ENCODE measurements around the gene ADA.

The ADA gene

DNA sequence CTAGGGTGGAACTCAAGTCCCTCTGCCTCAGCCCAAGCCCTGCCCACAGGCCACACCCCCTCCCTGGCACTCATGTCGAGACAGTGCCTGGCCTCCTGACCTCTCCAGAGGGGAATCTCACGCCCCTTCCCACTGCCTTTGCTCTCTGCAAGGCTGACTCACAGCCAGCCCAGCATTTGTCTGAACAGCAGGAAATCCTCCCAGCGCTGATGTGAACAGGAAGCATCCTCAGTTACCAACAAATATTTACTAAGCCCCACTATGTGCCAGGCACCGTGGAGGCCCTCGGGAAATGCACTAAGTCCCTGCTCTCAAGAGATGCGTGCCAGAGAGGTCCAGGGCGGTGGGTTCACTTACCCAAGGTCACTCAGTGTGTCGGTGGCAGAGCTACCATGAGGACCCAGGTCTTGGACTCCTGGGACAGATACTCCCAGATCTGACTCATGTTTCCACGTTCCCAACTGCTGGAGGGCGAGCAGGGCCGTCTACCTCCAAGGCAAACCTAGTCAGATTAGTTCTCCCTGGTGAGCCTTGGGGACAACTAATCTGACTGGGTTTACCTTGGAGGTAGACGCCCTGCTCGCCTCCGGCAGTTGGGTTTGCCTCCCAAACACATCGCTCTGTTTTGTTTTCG, 7.8 kb downstream of the ADA start:
- DNase-seq: peak; percentile 47

DNA sequence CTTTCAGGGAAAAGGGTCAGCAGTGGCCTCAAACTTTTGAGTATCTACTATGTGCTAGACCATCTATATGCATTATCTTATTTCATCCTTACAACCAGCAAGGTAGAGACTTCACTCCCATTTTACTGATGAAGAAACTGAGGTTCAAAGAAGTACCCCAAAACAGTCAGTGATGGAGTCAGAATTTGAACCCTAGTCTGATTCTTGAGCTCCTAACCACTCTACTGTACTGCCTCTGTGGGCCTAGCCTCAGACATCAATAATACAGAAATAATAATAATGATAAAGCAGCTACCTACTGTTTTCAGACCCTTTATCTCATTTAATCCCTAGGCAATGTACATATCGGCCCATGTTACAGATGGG, 8.4 kb downstream of the ADA start:
- DNase-seq: no peak

DNA sequence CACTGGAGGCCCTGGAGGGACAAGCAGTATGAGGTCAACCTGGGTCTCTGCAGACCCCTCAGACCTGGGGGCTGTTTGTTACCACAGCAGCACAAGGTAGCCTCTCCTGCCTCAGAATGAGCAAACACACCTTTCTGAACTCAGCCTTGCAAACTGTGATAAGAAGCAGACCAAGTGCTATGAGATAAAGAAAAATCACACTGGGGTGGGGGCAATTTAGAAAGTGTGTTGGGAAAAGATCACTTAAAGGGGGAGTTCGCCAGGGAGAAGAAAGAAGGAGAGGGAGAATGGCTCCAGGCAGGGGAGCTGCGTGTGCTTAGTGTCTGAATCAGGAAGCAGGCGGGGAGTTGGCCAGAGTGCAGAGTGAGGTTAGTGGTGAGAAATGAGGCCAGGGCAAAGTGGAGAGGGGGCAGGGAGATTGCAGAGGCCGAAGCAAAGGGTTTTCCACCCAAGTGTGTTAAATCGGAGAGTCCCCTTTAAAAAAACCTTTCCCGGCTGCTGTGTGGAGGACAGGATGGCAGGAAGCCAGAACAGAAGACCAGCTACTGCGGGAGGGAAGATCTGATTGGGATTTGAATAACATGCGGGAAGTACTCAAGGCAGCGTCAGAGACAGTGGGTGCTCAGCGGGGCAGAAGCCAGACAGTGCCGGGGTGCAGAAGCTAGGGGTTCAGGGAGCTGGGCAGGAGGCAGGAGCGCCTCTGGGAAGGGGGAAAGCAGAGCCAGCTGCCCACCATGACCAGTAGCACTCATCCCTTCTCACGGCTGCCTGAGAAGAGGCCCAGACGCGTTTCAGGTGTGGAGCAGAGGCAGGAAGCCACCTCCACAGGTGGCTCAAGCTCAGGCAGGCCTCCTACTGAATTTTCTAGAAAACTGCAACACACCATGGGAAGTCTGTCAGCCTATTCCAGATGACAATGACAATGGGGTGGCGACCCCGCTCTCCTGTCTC, 9.0 kb downstream of the ADA start:
- DNase-seq: peak; percentile 4

DNA sequence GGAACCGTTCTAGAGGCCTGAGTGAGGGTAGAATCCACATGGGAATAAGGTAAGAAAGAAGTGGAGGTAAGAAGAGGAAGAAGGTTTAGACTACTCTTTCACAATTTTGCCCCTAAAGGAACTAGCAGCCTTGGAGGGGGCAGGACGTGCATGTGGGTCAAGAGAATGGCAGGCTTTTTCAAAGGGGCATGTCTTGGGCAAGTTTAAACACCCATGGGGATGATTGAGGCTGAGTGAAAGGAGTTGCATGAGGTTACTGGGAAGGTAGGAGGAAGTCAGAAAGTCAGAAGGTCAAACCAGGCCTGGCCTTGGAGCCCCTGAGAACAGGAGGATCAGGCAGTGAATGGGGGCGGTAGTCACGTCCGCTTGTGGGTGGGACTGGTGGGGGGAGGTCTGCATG, 10.2 kb downstream of the ADA start:
- DNase-seq: no peak

DNA sequence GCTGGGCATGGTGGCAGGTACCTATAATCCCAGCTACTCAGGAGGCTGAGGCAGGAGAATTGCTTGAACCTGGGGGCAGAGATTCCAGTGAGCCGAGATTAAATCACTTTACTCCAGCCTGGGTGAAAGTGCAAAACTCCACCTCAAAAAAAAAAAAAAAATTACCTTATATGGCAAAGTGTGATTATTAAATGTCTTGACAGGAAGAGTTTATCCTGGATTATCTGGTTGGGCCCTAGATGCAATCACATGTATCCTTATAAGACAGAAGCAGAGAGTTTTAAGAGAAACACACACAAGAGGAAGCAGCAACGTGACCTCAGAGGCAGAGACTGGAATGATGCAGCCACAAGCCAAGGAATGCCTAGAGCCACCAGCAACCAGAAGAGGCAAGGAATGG, 11.0 kb downstream of the ADA start:
- DNase-seq: no peak

DNA sequence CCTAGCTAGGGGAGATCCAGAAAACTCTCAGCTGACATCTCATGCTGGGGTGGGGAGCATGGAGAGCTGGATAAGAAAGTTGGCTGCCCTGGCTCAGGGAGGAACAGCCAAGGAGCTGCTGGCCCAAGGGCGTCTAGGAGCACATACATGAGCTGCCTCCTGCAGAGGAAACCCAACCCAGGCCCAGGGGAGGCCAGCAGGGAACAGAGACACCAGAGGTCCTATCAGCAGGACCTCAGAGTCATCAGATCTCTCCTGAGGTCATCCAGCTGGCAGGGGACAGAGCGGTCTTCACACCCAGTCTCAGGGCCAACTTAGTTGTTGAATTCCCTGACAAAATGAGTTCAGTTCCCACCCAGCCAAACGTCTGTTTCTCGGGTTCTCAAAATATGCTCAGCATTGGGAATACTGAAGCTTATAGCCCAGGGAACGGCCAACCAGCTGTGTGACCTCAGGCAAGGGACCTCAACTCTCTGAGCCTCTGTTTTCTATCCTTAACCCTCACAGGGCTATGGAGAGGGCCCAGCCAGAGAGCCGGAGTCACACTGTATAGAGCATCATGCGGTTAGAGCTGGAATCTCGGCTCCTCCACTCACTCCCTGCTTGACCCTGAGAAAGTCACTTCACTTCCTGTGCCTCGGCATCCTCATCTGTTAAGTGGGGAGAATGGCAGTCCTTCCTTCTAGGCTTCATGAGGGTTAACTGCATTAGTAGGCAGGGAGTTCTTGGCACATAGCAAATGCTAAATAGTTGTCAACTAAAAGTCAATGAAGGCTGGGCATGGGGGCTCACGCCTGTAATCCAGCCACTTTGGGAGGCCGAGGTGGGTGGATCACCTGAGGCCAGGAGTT, 13.8 kb downstream of the ADA start:
- DNase-seq: no peak

DNA sequence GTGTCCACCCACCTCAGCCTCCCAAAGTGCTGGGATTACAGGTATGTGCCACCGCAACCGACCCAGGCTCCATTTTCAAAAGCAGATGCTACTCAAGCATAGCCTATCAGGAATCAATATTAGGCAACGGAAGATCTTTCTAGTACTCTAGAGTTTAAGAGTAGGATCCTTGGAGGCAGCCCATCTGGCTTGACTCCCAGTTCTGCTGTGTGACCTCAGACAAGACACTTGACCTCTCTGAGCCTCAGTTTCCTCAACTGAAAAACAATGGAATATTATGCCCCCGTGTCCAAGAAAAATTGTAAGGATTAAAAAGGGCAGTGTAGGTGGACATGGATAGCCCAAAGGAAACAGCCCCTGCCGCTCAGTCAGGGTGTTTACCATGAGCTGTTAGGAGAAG, 14.5 kb downstream of the ADA start:
- no peak for DNase-seq

DNA sequence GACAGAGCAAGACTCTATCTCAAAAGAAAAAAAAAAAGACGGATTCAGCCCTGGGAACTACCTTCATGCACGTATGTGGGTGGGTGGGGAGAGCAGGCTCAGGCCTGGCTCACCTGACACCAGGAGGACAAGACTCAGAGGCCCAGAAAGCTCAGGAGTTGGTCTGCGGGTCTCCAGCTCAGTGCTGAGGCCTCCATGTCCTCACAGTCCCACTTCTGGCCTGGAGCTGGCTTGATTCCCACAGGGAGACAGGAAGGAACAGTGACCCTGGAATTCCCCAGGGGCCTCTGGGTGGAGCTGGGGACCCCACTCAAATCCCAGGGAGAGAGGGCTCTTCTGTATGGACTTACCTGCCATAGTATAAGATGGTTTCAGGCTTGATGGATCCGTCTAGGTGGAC, 15.6 kb downstream of the ADA start:
- no peak for DNase-seq

DNA sequence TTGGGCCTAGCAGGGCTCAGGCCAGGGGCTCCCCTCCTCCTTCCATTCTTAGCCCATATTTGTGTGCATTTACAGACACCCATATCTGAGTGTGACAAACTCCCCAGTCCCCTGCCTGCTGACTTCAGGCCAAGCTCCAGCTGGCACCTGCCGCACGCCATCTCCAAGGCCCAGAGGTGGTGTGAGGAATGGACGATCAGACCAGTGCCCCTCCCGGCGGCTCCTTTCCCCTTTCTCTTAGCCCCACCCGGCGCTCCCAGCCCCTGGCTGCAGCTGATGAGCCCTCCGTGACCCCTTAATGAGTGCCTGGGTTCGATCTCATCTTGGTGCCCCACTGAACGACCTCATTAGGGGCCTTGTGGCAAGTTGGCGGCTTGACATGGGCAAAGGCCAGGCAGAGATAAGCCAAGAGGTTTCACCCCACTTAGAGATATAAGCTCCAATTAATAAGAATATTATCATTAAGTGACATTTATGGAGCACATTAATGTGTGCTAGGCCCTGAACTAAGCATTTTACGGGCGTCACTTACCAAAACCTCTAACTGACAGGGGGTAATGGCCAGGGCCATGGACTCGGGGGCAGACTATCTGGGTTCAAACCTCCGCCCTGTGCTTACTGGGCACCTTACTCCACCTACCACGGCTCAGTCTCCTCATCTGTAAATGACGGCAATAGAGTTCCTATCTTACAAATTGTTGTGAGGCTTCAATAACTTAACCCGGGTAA, 17.5 kb downstream of the ADA start:
- DNase-seq: no peak

DNA sequence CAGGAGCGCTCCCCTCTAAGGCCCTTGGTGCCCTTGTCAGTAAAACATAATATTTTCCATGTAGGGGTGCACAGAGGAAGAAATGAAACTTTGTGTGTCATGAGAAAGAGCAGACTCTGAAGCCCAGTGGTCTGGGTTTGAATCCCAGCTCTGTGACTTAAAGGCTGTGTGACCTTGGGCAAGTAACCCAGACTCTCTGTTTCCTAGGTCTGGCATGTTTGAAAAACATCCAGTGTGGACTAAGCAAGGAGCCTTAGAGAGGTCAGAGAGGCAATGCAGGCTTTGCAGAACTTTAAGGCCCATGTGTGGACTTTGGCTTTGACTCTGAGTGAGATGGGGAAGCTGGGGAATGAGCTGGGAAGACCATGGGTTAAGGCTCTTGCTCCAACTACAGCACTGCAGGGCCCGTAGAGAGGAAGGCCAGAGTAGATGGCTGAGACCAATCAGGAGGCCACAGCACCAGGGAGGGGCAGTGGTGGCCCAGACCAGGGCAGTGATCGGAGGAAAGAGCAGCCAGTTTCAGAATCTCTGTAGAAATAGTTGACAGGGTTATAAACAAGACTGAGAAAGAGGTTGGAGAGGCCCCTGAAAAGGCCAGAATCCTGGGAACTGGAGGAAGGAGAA, 18.2 kb downstream of the ADA start:
- DNase-seq: no peak

DNA sequence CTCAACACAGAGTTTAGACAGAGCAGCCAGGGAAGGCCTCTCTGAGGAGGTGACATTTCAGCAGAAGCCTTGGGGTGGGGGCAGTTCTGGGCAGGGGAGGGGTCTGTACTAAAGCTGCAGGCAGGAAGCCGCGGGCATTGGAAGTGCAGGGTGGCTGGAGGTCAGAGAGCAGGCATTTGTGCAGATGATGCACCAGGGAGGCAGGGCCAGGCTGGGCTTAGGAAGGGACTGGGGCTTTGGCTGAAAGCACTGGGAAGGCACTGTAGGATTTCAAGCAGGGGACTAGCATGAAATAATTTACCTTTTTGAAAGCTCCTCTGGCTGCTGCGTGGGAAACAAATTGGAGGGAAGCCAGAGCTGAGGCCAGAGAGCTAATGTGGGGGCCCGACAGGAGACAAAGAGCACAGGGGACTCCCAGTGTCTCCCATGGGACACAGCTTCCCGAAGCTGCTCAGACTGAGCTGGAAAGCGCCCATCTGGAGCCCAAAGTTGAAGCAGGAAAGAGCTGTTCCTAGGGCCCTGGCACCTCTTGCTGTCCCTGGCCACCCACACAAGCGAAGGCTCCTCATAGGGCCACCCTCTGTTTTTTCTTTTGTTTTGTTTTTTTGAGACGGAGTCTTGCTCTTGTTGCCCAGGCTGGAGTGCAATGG, 19.3 kb downstream of the ADA start:
- DNase-seq: no peak

DNA sequence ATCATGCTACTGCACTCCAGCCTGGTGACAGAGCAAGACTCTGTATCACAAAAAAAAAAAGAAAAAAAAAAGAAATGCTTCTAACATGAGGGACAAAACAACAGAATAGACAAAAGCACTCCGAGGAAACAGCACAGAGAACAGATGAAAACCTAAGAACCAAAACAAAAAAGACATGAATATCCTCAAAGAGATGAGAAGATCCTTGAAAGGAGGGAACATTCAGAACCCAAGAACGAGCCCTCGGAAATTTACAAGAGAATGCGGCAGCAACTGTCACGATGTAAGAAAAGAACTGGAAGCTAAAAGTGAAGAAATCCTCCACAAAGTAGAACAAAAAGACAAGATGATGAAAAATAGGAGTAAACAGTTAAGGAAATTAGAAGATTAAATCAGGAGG, 21.2 kb downstream of the ADA start:
- no peak for DNase-seq

DNA sequence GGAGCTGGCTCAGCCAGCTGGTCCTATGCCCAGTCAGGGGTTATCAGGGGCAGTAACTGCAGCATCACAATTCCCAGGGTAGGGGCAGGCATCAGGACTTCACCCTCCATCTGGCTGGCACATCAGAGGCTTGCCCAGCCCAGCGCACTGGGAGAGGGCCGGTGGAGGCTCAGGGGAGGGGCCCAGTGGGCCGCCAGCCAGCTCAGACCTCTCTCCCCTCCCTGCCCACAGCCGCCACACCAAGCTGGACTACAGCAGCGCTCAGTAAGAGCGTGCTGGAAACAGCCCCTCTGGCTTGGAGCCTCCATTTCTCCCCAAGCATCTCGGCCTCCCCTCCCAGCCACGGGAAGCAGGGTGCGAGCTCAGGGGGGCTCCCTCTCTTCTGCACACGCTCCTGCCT, 22.0 kb downstream of the ADA start:
- no peak for DNase-seq

DNA sequence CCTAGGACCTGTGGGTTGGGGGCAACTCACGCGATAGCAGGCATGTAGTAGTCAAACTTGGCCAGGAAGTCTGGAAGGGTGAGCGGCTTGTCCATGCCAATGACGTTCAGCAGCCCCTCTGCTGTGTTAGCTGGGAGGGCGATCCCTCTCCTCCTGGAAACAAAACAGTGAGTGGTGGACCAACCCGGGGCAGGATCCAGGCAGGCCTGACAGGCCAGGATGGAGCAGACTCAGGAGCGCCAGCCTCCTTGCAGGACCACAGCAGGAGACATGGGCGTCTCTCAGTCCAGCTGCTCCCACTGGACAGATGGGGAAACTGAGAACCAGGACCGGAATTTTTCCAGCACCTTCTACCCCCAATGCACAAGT, 22.5 kb downstream of the ADA start:
- DNase-seq: no peak

DNA sequence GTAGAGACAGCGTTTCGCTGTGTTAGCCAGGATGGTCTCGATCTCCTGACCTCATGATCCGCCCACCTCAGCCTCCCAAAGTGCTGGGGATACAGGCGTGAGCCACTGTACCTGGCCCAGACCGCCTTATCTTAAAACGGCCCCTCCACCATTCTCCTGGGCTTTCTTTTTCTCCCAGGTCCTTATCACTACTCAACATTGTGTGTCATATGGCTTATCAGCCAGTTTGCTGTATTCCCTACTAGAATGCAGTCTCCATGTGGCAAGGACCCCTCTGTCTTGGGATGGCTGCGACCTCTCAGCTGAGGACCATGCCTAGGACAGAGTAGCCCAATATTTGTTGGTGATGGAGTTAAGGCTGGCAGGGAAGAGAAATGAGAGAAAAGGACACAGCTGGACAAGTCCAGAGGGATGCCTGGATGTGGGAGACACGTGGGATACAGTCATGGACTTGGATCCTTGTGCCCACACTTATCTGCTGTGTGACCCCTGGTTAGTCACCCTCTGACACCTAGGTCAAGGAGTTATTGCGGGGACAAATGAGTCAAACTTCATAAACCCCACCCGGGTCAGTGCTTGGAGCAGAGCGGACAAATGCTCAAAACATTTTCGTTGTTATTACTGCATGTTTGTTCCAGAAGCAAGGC, 24.0 kb downstream of the ADA start:
- no peak for DNase-seq

DNA sequence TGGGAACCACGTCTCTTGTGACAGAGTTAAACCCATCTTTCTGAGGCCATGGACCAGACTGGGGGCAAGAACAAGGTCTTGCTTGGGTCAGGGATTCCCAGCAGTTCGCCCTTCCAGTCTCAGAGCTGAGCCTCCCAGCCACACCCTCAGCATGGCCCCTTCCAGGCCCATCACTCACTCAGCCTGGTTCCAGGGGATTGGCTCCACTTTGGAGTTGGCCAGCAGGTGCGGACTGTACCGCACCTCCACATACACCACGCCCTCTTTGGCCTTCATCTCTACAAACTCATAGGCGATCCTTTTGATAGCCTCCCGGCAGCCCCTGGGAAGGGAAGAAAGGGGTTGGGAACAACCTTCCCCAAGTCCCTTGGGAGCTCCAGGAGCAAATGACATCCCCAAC, 25.2 kb downstream of the ADA start:
- no peak for DNase-seq

DNA sequence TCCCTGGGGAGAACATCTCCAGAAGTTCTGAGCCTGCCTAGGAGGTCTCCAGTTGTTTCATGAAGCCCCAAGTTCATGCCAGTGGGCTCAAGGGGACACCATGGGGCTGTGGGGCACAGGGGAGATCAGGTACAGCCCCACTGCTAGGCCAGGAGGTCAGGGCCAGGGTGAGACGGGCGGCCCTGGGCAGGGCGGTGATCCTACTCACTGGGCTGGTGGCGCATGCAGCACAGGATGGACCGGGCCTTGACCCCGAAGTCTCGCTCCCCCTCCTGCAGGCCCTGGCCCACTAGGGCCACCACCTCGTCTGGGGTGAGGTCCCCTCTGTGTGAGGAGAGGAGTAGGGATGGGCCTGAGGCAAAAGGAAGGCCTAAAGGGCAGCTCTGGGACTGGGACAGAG, 26.1 kb downstream of the ADA start:
- no peak for DNase-seq

DNA sequence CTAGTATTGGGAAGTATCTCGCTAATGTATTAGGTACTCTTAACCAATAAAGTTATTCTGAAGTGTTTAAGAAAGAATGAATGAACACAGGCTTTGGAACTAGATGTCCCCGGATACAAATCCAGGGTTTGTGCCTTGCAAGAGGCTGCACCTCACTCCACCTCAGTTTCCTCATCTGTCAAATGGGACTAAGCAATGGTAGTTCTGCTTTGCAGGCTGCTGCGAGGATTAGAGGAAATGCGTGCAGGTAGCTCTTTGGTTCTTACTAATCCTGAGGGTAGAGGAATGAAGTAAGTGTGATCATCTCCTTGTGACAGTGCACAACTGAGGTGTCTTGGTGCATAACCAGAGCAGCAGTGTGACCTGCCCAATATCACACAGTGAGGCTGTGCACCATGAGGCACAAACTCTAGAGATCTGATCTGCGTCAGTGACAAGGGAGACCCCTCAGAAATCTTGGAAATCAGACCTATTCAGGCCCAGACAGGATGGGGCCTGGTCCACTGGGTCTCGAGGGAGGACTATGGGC, 26.7 kb downstream of the ADA start:
- no peak for DNase-seq

DNA sequence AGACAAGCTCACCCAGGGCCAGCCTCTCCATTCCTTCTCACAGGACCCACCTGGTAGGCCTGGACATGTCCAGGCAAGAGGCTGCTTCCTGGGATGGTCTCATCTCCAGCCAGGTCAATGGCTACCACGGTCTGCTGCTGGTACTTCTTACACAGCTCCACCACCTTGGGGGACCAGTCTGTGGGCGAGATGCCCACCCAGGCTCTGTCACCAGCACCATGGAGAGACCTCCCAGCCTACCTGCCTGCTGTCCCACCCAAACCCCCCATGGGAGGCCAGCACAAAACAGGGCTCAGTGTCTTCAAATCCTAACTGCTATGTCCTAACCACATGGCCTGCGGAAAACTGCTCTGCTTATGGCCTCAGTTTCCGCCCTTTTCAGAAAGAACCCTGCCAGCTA, 27.3 kb downstream of the ADA start:
- no peak for DNase-seq

DNA sequence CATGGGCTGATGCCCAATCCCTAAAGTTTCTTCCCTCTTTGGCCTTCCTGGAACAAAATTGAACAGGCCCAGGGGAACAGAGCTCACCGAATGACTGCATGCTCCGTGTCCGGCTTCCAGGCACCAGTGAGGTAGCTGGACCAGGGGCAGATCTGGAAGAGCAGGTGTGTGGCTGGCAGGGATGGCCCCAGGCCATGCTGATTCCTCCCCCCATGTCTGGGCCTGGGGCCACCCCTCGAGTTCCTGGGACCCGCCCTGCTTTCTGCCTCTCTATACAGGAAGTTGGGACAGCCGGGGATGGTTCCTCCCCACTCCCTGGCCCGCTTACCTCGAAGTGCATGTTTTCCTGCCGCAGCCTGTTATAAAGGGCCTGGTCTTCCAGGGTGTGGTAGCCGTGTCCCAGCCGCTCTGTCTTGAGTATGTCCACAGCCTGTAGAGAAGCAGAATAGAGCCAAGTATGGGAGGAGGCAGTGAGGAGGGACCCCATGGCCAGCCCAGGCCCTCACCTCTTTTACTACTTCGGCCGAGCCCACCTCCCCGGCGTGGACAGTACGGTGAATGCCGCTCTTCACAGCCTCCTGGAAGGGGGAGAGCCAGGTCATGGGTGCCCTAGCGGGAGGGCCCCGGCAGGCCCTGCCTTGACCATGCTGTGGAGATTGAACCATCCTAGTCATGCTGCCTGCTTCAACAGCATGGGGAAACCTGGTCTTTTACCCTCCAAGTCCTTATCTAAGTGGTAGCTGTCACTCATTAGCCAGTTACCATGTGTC, 28.8 kb downstream of the ADA start:
- no peak for DNase-seq
